NCI-H2171 treated with DMSO at 0.1 percent for 48 hours (cell line): Measurements from ENCODE around the gene FAM13A.
A peak's percentile ranks its signal among the peaks of the same experiment; 100 is the strongest.

Experiments
- DNase-seq: peaks from one replicate; lab custom pipeline; 2025; lab: John Stamatoyannopoulos, UW

Gene FAM13A

GRCh38 chr4:88718098-88718497, 338.9 kb downstream of the FAM13A start:
- DNase-seq, result no peak

GRCh38 chr4:88713782-88714181, 343.2 kb downstream of the FAM13A start:
- DNase-seq, result no peak

- DNase-seq, result no peak
These were observed 347.0 kb downstream of the FAM13A start for GRCh38 chr4:88709989-88710388.

- peak; percentile 12 for DNase-seq
These were observed 350.4 kb downstream of the FAM13A start for GRCh38 chr4:88706574-88706973.

GRCh38 chr4:88705805-88706492, 351.0 kb downstream of the FAM13A start:
- DNase-seq, result no peak

GRCh38 chr4:88705223-88705622, 351.8 kb downstream of the FAM13A start:
- DNase-seq, result no peak

GRCh38 chr4:88702782-88703181, 354.2 kb downstream of the FAM13A start:
- no peak for DNase-seq

- DNase-seq, result no peak
These were observed 358.5 kb downstream of the FAM13A start for GRCh38 chr4:88698519-88698918.

GRCh38 chr4:88697588-88698329, 359.2 kb downstream of the FAM13A start, which contains the start of gene NAP1L5:
Gene NAP1L5, minus strand, starts transcription at chr4:88697829. Its CDS starts 75 bp downstream, at chr4:88697754.
- DNase-seq, result no peak

GRCh38 chr4:88697141-88697540, 359.8 kb downstream of the FAM13A start:
- no peak for DNase-seq

- no peak for DNase-seq
These were observed 360.4 kb downstream of the FAM13A start for GRCh38 chr4:88696630-88697029.

- no peak for DNase-seq
These were observed 363.2 kb downstream of the FAM13A start for GRCh38 chr4:88693792-88694191.

GRCh38 chr4:88690355-88690754, 366.6 kb downstream of the FAM13A start:
- DNase-seq, result no peak

GRCh38 chr4:88681209-88681608, 375.8 kb downstream of the FAM13A start:
- no peak for DNase-seq
